Effector memory CD8-positive, alpha-beta T cell (primary cell): Measurements from ENCODE around the gene TRAPPC6A.
A peak's percentile ranks its signal among the peaks of the same experiment; 100 is the strongest.

Experiments used
- ATAC-seq: fragments of 150-1000 bp; cut with Tn5 transposase; replicated peaks from 2 replicates; pipeline ENCODE4 v1.10.0; 2021; ENCODE audit warnings: mild to moderate bottlenecking, moderate library complexity
- DNase-seq, 3 experiments: peaks; one replicate each; pipeline ENCODE4 v3.0.0; 2021
- H3K27ac Mint-ChIP-seq, 2 donors: one replicate each; pipeline ENCODE4 v1.8.0; 2022; ENCODE audit warnings: mild to moderate bottlenecking in 2 of 2, mixed read lengths in 2 of 2, moderate library complexity in 2 of 2
- H3K27me3 Mint-ChIP-seq, 2 donors: one replicate each; pipeline ENCODE4 v1.8.0; 2022; ENCODE audit warnings: mixed read lengths in 2 of 2
- H3K36me3 Mint-ChIP-seq: one replicate; pipeline ENCODE4 v1.8.0; 2022; ENCODE audit warnings: mild to moderate bottlenecking, moderate library complexity, mixed read lengths; ENCODE audit not compliant: insufficient read depth
- H3K4me1 Mint-ChIP-seq, 2 donors: one replicate each; pipeline ENCODE4 v1.8.0; 2022; ENCODE audit warnings: low read depth in 2 of 2, mixed read lengths in 2 of 2
- H3K4me3 Mint-ChIP-seq, 2 donors: one replicate each; pipeline ENCODE4 v1.8.0; 2022; ENCODE audit warnings: mild to moderate bottlenecking in 2 of 2, mixed read lengths in 2 of 2, moderate library complexity in 2 of 2
- H3K9me3 Mint-ChIP-seq, 2 donors: one replicate each; pipeline ENCODE4 v1.8.0; 2022; ENCODE audit warnings: mixed read lengths in 2 of 2

Gene TRAPPC6A

DNA sequence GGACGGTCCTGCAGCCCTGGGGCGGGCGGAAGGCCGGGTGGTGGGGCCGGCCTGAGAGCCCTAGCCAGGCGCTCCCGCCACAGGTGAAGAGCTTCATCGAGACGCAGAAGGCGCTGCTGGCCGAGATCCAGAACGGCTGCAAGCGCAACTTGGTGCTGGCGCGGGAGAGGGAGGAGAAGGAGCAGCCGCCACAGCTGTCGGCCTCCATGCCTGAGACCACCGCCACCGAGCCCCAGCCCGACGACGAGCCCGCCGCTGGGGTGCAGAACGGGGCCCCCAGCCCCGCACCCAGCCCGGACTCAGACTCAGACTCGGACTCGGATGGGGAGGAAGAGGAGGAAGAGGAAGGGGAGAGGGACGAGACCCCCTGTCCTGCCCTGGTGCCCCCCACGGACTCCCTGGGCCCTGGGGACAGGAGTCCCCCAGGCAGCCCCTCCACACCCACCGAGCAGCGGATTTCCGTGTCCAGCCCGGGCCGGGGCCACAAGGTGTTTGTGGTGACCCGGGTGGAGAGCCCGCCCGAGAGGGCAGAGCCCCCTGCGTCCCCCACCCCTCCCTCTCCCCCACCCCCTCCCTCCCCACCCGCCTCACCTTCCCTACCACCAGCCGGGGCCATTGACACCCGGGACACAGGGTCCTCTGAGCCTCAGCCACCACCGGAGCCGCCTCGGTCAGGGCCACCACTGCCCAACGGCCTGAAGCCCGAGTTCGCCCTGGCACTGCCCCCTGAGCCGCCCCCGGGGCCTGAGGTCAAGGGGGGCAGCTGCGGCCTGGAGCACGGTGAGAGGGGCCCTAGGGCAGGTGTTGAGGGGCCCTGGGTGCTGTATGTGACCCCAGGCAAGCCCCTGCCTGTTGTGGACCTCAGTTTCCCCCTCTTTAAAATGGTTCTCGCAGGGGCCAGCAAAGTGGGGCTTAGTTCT, 32.5 kb downstream of the TRAPPC6A start:
- no peak for DNase-seq
- Mint-ChIP-seq H3K36me3 (peaks cover 7% of the 10 kb centered on the region), H3K4me1 (peaks cover 8 to 11% of the 10 kb centered on the region in 2 donors), H3K27ac (no peak overlapping the region), H3K9me3 (no peaks in the 10 kb centered on the region), H3K27me3 (no peaks in the 10 kb centered on the region), H3K4me3 (no peak overlapping the region)
- no peak for ATAC-seq

DNA sequence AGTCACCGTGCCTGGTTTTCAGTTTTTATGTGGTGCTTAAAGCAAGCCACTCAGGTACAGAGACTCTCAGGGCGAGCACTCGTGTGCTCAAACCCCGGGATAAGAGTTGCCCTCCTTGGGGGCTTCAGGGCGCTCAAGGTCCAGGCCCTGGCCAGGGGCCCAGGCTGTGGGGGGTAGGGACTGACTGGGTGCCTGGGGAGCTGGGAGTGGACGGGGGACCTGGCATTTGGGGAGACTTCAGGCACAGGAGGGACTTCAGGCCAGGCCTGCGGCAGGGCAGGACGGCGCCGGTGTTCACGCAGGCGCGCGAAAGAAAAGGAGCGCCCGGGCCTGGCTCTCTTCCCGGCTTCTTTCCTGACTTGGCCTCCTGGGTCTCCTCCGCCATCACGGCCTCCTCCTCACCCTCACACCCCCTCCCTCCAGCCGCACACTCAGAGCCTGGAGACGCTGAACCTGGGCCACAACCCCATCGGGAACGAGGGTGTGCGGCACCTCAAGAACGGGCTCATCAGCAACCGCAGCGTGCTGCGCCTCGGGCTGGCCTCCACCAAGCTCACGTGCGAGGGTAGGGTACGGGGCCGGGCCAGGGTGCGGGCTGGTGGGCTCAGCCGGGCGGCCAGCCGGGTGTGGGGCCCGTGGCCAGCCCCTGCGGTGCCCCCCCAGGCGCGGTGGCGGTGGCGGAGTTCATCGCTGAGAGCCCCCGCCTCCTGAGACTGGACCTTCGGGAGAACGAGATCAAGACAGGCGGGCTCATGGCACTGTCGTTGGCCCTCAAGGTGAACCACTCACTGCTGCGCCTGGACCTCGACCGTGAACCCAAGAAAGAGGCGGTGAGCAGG, 33.4 kb downstream of the TRAPPC6A start:
- peaks cover 8 to 11% of the 10 kb centered on the region in 2 donors for H3K4me1 Mint-ChIP-seq
- no peak overlapping the region for H3K4me3 Mint-ChIP-seq
- no peaks in the 10 kb centered on the region for H3K9me3 Mint-ChIP-seq
- H3K27ac Mint-ChIP-seq = no peak overlapping the region
- ATAC-seq (no peak), DNase-seq (no peak)
- H3K27me3 Mint-ChIP-seq = no peaks in the 10 kb centered on the region
- peaks cover 10% of the 10 kb centered on the region for H3K36me3 Mint-ChIP-seq

DNA sequence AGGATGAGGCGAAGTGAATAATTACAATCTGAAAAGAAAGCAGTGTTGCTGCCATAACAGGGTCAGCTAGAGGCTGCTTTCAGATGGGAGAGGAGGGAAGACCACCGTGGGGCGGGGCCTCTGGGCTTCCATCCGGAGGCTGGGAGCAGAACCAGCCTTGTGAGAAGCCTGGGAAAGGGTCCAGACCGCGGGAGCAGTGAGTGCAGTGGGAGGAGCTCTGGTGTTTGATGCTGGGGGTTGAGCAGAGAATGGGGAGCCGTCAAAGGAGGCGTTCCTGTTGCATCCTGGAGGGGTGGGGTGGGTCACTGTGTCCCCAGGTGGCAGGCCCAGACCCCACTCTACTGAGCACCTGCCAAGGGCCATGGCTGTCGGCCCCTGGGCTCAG, 35.3 kb downstream of the TRAPPC6A start:
- Mint-ChIP-seq H3K27me3 (no peaks in the 10 kb centered on the region), H3K36me3 (peaks cover 10% of the 10 kb centered on the region), H3K27ac (peak overlapping the region in 1 of 2 donors; percentile 86), H3K4me3 (no peak overlapping the region), H3K4me1 (peaks cover 6 to 10% of the 10 kb centered on the region in 2 donors), H3K9me3 (no peaks in the 10 kb centered on the region)
- ATAC-seq (no peak), DNase-seq (no peak)

DNA sequence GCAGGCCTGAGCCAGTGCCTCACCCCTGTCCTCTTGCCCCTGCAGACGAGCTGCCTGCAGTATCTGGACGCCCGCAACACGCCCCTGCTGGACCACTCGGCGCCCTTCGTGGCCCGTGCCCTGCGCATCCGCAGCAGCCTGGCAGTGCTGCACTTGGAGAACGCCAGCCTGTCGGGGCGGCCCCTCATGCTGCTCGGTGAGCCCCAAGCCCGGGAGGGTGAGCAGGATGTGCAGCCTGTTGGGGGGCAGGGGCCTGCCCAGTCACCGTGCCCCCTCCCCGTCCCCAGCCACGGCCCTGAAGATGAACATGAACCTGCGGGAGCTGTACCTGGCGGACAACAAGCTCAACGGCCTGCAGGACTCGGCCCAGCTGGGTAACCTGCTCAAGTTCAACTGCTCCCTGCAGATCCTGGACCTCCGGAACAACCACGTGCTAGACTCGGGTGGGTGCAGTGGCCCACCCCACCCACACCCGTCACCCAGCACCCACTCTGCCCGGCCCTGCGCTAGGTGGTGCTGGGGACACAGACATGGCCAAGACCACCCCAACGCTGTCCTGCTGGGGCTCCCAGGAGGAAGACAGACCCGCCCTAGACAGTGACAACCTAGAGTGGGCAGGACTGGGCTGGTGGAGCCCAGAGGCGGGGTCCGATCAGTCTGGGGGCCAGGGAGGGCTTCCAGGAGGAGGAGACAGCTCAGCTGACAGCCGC, 35.9 kb downstream of the TRAPPC6A start:
- Mint-ChIP-seq H3K36me3 (peaks cover 13% of the 10 kb centered on the region), H3K27me3 (no peaks in the 10 kb centered on the region), H3K4me1 (peaks cover 8 to 10% of the 10 kb centered on the region in 2 donors), H3K4me3 (no peak overlapping the region), H3K9me3 (no peaks in the 10 kb centered on the region), H3K27ac (peak overlapping the region in 1 of 2 donors; percentile 86)
- ATAC-seq (no peak), DNase-seq (no peak)

DNA sequence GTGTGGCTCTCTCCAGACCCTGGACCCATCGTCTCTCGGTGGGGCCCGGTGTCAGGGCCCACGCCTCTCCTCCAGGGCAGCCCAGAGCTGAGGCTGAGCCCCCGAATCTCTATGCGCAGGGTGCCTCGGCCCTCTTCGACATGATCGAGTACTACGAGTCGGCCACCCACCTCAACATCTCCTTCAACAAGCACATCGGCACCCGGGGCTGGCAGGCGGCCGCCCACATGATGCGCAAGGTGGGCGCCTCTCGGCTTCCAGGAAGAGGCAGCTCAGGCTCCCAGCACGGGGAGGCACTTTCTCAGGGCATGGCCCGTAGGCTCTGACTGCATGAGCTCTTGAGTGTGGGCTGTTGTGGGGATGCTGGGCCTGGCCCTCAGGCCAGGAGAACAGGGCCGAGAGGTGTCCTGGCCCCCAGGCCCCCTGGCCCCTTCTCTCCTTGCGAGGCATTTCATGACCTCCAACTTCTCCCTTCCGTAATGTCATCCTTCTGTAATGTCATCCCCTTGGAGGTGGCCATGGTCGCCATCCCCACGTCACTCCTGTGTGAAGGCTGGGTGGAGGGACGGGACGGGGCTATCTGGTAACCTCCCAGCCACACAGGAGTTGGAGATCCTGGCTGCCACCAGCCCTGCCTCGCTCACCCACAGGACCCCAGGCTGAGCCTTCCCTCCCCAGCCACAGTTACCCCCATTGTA, 36.7 kb downstream of the TRAPPC6A start:
- Mint-ChIP-seq H3K27ac (no peak overlapping the region), H3K9me3 (no peaks in the 10 kb centered on the region), H3K4me1 (peaks cover 10 to 11% of the 10 kb centered on the region in 2 donors), H3K36me3 (peaks cover 13% of the 10 kb centered on the region), H3K4me3 (no peak overlapping the region), H3K27me3 (no peaks in the 10 kb centered on the region)
- DNase-seq (no peak), ATAC-seq (no peak)

DNA sequence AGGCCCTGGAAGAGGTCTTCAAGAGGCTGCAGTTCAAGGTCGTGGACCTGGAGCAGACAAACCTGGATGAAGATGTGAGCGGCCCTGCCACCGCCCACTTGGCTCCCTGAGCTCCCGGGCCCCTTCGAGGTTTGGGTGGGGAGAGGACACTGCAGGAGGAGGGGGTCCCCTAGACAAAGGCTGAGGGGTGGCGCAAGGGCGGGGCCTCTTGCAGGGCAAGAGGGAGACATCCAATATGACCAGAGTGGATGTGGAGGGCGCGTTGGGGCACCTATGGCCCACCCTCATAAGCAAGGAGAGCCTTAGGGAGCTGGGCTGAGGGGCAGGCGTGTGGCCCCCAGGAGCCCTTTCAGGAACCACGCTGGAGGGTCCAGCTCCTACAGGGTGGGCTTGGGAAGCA, 37.5 kb downstream of the TRAPPC6A start:
- peaks cover 10 to 11% of the 10 kb centered on the region in 2 donors for H3K4me1 Mint-ChIP-seq
- no peaks in the 10 kb centered on the region for H3K9me3 Mint-ChIP-seq
- no peaks in the 10 kb centered on the region for H3K27me3 Mint-ChIP-seq
- H3K4me3 Mint-ChIP-seq = no peak overlapping the region
- no peak for DNase-seq
- no peak for ATAC-seq
- peaks cover 13% of the 10 kb centered on the region for H3K36me3 Mint-ChIP-seq
- H3K27ac Mint-ChIP-seq = no peak overlapping the region

DNA sequence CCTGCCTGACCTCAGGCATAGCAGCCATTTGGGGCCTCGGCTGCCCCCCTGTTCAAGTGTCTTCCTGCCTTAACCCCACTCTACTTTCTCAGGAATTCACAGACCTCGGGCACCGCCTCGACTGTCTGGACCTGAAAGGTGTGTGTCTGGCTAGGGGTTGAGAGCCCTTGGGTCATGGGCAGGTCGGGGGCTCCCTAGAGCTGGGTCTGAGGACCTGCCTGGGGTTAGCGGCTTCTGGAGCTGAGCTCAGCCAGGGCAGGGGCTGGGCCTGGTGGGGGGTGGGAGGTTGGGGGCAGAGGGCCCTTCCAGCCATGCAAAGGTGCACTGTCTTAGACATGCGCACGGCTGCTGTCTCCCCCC, 37.9 kb downstream of the TRAPPC6A start:
- H3K36me3 Mint-ChIP-seq = peaks cover 13% of the 10 kb centered on the region
- H3K4me1 Mint-ChIP-seq = peaks cover 10 to 11% of the 10 kb centered on the region in 2 donors
- H3K27ac Mint-ChIP-seq = no peak overlapping the region
- DNase-seq = no peak
- ATAC-seq = no peak
- H3K9me3 Mint-ChIP-seq = no peaks in the 10 kb centered on the region
- H3K4me3 Mint-ChIP-seq = no peak overlapping the region
- no peaks in the 10 kb centered on the region for H3K27me3 Mint-ChIP-seq

DNA sequence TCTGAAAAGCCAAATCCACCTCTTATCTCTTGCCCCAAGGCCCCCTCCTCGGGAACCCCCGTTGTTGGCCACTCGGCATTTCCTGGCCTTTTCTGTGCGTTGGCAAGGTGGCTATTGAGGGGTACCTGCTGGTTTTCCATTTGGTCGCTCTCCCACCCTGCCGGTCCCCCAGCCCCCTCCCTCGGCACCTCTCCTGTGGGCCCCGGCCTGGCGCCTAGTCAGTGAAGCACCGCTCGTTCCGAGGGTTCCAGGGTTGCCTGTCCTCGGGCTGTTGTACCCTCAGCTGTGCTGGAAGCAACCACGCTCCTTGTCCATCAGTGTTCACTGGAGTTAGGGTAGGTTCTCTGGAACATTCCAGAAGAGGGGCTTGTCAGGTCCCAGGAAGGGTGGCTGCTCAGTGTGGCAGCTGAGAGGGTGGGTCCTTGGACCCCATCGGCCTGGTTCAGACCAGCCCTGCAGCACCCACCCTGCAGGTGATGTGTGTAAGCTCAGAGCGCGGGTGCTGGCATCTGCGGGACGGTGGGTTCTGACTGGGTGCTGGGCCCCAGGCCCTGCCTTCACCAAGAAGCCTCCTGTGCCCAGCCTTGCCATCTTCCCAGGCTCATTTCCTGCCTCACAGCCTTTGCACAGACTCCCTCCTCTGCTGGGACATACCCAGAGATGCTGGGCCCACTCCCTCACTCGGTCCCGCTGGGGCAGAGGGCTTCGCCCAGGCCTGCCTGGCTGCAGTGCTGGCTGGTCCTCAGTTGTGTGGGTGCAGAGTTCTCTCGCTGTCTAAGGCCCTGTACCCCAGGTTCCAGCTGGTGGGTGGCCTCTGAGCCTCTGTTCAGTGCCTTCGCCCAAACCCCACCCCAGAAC, 38.5 kb downstream of the TRAPPC6A start:
- Mint-ChIP-seq H3K9me3 (no peaks in the 10 kb centered on the region), H3K27ac (no peak overlapping the region), H3K36me3 (peaks cover 13% of the 10 kb centered on the region), H3K4me3 (no peak overlapping the region), H3K27me3 (no peaks in the 10 kb centered on the region), H3K4me1 (peaks cover 10 to 11% of the 10 kb centered on the region in 2 donors)
- ATAC-seq (no peak), DNase-seq (no peak)

DNA sequence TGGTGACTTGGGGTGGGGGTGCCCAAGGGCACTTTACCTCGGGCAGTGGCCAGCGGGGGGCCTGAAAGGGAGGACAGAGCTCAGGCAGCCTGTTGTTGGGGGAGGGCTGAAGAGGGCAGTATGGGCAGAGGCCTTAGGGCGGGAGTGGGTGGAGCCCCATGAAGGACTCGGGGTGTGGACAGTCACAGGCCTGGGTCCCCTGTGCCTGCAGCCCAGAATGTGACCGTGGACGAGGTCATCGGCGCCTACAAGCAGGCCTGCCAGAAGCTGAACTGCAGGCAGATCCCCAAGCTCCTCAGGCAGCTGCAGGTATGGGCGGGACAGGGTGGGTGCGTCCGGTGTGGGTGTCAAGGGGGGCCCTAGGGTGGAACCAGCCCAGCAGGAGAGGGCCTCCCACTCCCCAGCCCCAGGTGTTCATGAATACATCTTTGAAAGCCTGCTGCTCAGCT, 39.7 kb downstream of the TRAPPC6A start:
- Mint-ChIP-seq H3K9me3 (no peaks in the 10 kb centered on the region), H3K4me3 (no peak overlapping the region), H3K27me3 (no peaks in the 10 kb centered on the region), H3K36me3 (peaks cover 9% of the 10 kb centered on the region), H3K4me1 (peaks cover 10 to 14% of the 10 kb centered on the region in 2 donors), H3K27ac (no peak overlapping the region)
- DNase-seq (no peak), ATAC-seq (no peak)

DNA sequence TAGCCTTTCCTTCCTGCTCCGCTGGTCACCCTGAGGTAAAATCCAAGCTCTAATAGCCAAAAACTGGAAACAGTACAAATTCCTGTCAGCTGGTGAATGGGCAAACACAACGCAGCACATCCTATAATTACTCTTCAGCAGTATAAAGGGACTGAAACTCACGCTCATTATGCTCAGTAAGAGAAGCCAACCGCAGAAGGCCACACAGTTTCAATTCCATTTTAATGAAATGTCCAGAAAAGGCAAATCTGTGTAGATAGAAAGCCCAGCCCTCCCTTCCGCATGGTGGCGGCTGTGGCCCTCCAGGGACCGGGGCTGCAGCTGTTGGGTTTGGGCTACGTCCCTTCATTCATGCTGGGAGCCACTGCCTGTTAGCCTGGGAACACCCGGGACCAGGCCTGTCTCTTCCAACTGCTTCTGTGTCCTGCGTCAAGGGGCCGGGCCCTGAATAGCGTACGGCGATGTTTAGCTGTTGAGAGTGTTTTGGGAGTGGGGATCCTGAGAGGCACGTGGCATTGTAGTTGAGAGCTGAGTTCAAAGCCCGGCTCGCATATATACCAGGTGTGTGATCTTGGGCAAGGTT, 40.8 kb downstream of the TRAPPC6A start:
- Mint-ChIP-seq H3K4me3 (no peak overlapping the region), H3K36me3 (peaks cover 9% of the 10 kb centered on the region), H3K9me3 (no peaks in the 10 kb centered on the region), H3K27ac (peak overlapping the region in 1 of 2 donors; percentile 24), H3K27me3 (no peaks in the 10 kb centered on the region), H3K4me1 (peaks cover 5 to 12% of the 10 kb centered on the region in 2 donors)
- ATAC-seq (no peak), DNase-seq (no peak)

DNA sequence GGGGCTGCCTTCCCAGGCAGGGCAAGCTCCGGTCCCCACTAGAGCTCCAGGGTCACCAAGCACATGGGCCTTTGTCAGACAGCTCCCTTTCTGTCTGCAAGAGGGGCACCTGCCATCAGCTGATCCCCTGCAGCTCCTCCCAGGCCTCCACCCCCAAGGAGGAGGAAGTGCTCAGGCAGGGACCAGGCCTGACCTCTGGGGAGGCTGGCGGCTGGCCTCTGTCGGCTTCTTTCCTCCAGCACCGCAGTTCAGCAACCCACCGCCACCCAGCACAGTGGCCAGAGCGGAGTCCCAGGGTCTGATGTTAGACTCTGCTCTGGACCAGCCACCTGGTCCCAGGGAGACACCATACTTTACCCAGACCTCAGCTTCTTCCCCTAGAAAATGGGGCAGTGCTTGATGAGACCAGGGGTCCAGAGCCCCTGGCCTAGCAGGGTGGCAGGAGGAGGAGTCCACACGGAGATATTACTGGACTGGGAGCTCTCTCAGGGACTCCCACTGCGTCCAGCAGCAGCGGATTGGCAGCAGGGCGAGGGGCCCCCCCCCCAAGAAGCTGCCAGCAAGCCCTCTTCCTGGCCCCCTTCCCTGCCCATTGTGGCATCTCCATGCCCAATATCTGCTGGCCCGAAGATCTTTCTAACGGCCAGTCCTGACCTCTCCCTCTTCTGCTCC, 41.4 kb downstream of the TRAPPC6A start:
- Mint-ChIP-seq H3K4me1 (peaks cover 5 to 11% of the 10 kb centered on the region in 2 donors), H3K4me3 (no peak overlapping the region), H3K36me3 (peaks cover 8% of the 10 kb centered on the region), H3K27ac (peak overlapping the region in 1 of 2 donors; percentile 24), H3K27me3 (no peaks in the 10 kb centered on the region), H3K9me3 (no peaks in the 10 kb centered on the region)
- DNase-seq = no peak
- no peak for ATAC-seq
